Breast epithelium (tissue), 4 donors: ENCODE results near the gene OPHN1. TPM values are rescaled to one million over a fixed set of nuclear protein-coding genes. Genes with fewer than 3 reads are reported as not detected.

ENCODE experiments used
- DNase-seq, 2 donors: peaks; one replicate each; pipeline ENCODE4 v3.0.0-alpha.2; 2019; ENCODE audit warnings: low spot score in 2 of 2
- H3K27ac ChIP-seq, 2 donors: fragments of 200-600 bp; sonication (generic) in 1 of 2; one replicate each; pipeline ENCODE4 v1.5.1; 2016 to 2019; ENCODE audit warnings: mild to moderate bottlenecking in 1 of 2
- H3K27me3 ChIP-seq, 2 donors: fragments of 200-600 bp; sonication (generic) in 1 of 2; one replicate each; pipeline versions ENCODE4 v1.5.1 to v1.6.0; 2017 to 2019; ENCODE audit warnings: control low read depth in 1 of 2, mild to moderate bottlenecking in 1 of 2
- H3K36me3 ChIP-seq: fragments of 200-600 bp; one replicate; pipeline ENCODE4 v1.5.1; 2019
- H3K4me1 ChIP-seq, 2 donors: fragments of 200-600 bp; sonication (generic); one replicate each; pipeline ENCODE4 v1.5.1; 2016 to 2019; ENCODE audit warnings: control low read depth in 1 of 2
- H3K4me3 ChIP-seq, 3 donors: fragments of 200-600 bp; sonication (generic); 1 replicate in 2 of 3; 2 replicates in 1 of 3; pipeline ENCODE4 v1.5.1; 2016 to 2019; ENCODE audit warnings: mild to moderate bottlenecking in 3 of 3, moderate library complexity in 2 of 3
- H3K9me3 ChIP-seq, 2 donors: fragments of 200-600 bp; sonication (generic) in 1 of 2; one replicate each; pipeline ENCODE4 v1.5.1; 2016 to 2019; ENCODE audit warnings: control low read depth in 1 of 2
- CTCF ChIP-seq, 3 donors: fragments of 450-650 bp; IDR thresholded peaks; one replicate each; pipeline ENCODE4 v1.5.1; 2016 to 2017; ENCODE audit warnings: antibody characterized with exemption in 3 of 3, mild to moderate bottlenecking in 3 of 3, moderate library complexity in 3 of 3
- POLR2A ChIP-seq: fragments of 450-650 bp; IDR thresholded peaks from one replicate; pipeline ENCODE4 v1.6.1; 2016; ENCODE audit warnings: antibody characterized with exemption, mild to moderate bottlenecking, moderate library complexity
- POLR2AphosphoS5 ChIP-seq, 3 donors: sonication (generic); formaldehyde crosslinking; IDR thresholded peaks; one replicate each; pipeline ENCODE4 v1.6.1; 2017; ENCODE audit warnings: antibody characterized with exemption in 3 of 3
- intact Hi-C: fragments of 100-400 bp; cut with DNase I; formaldehyde crosslinking; loops from one replicate; pipeline ENCODE4 v1.15.1; 2023; ENCODE audit warnings: low total_unique reads
- total RNA-seq, 3 donors: library from RNA; depleted of rRNA; stranded (reverse); fragments of >200 nt; gene quantifications; one replicate each; pipeline ENCODE4 v1.1.0, GENCODE V29; 2016

Gene OPHN1
- total RNA-seq, 3 donors from 2014 or later, result 9.5 to 20.2 (median 14.6) TPM

DNA sequence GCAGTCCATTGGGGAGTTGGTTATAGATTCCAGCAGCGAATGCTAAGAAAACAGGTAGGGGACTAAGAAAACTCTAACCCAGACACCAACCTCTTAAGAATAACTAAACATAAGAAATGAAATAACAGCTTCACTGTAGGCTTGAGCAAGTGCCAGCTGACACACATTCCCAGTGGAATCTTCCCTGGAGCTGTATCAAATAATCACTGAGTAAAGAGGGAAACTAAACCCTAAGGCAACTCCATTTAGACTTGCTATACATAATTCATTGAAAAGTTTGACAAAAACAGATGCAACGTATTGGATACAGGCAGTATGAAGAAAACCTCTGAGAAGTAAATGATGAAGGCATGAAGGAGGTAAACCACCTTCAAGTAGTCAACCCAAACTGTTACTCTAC, 293.5 kb downstream of the OPHN1 start:
- TF ChIP-seq CTCF (IDR thresholded peaks at IDR 0.05) (no peak), POLR2AphosphoS5 (IDR thresholded peaks at IDR 0.05) (no peak), POLR2A (no peak)
- no peak for DNase-seq
- Histone ChIP-seq H3K27me3 (peaks cover 0 to 19% of the 10 kb centered on the region in 2 donors), H3K36me3 (no peaks in the 10 kb centered on the region), H3K9me3 (no peaks in the 10 kb centered on the region), H3K4me1 (no peaks in the 10 kb centered on the region), H3K4me3 (no peak overlapping the region), H3K27ac (no peak overlapping the region)
- intact Hi-C loops, result no loop called here

DNA sequence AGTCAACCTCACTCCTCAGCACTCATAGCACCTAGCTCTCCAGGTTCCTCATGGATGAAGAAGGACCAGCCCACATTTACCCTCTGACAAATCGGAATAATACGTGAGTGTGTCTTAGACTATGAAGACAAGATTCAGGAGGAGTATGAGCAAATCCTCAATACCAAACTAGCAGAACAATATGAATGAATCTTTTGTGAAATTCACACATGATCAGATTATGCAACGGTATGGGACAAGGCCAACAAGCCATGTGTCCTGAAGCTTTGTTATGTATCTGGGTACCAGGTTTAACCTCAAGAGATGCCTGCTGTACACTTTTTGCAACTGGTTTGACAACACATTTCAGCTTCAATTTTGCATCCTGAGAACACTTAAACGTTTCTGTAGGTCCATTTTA, 300.1 kb downstream of the OPHN1 start:
- no peaks in the 10 kb centered on the region for H3K4me1 ChIP-seq
- no peak for DNase-seq
- no peaks in the 10 kb centered on the region for H3K36me3 ChIP-seq
- H3K4me3 ChIP-seq, result no peak overlapping the region
- H3K27ac ChIP-seq, result no peak overlapping the region
- H3K27me3 ChIP-seq, result peaks cover 0 to 3% of the 10 kb centered on the region in 2 donors
- TF ChIP-seq POLR2AphosphoS5 (IDR thresholded peaks at IDR 0.05) (no peak), POLR2A (no peak), CTCF (IDR thresholded peaks at IDR 0.05) (no peak)
- intact Hi-C loops, result no loop called here
- H3K9me3 ChIP-seq, result no peaks in the 10 kb centered on the region

DNA sequence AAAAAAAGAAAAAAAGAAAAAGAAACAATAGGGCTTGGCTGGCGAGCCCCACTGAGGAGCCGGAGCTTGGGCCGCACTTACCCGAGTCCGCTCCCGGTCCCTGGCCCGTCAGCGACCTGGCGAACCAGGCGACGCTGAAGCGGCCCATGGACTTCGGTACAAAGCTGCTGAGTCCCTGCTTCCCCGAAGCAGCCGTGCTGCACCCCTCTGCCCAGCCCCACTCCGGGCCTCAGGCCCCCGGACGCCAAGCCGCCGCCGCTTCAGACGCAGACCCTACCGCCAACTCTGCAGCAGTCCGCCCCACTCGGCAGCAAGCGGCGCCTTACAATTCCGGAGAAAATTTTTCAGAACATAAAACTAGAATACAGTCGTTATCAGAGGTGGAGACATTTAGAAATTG, 300.5 kb downstream of the OPHN1 start:
- no peak for DNase-seq
- no peaks in the 10 kb centered on the region for H3K4me1 ChIP-seq
- no peak overlapping the region for H3K4me3 ChIP-seq
- TF ChIP-seq CTCF (IDR thresholded peaks at IDR 0.05) (no peak), POLR2AphosphoS5 (IDR thresholded peaks at IDR 0.05) (no peak), POLR2A (no peak)
- no peaks in the 10 kb centered on the region for H3K36me3 ChIP-seq
- H3K27ac ChIP-seq, result no peak overlapping the region
- intact Hi-C loops, result no loop called here
- H3K9me3 ChIP-seq, result no peaks in the 10 kb centered on the region
- H3K27me3 ChIP-seq, result peaks cover 0 to 3% of the 10 kb centered on the region in 2 donors

- no peak overlapping the region for H3K27ac ChIP-seq
- DNase-seq, result no peak
- no peaks in the 10 kb centered on the region for H3K4me1 ChIP-seq
- no peak overlapping the region for H3K4me3 ChIP-seq
- H3K36me3 ChIP-seq, result no peaks in the 10 kb centered on the region
- TF ChIP-seq CTCF (IDR thresholded peaks at IDR 0.05) (no peak), POLR2A (no peak), POLR2AphosphoS5 (IDR thresholded peaks at IDR 0.05) (no peak)
- intact Hi-C loops, result no loop called here
- peaks cover 0 to 28% of the 10 kb centered on the region in 2 donors for H3K27me3 ChIP-seq
- peaks cover 0 to 4% of the 10 kb centered on the region in 2 donors for H3K9me3 ChIP-seq
These were observed 311.5 kb downstream of the OPHN1 start for GRCh38 chrX:68121835-68122234.

GRCh38 chrX:68121371-68121770, 311.9 kb downstream of the OPHN1 start:
- Histone ChIP-seq H3K27ac (no peak overlapping the region), H3K36me3 (no peaks in the 10 kb centered on the region), H3K27me3 (peaks cover 0 to 28% of the 10 kb centered on the region in 2 donors), H3K9me3 (peaks cover 0 to 4% of the 10 kb centered on the region in 2 donors), H3K4me1 (no peaks in the 10 kb centered on the region), H3K4me3 (no peak overlapping the region)
- no peak for DNase-seq
- TF ChIP-seq CTCF (IDR thresholded peaks at IDR 0.05) (no peak), POLR2AphosphoS5 (IDR thresholded peaks at IDR 0.05) (no peak), POLR2A (no peak)
- intact Hi-C loops, result no loop called here
